ENCODE data around the gene EPHA1. TPM values are rescaled to one million over a fixed set of nuclear protein-coding genes. Genes with fewer than 3 reads are reported as not detected.
A peak's percentile ranks its signal among the peaks of the same experiment; 100 is the strongest.

The EPHA1 gene
- total and polyA plus RNA-seq, 4 donors: 10.3 to 21.0 (median 11.3) TPM

GRCh38 chr7:143374561-143374960 lies 34.1 kb downstream of the EPHA1 start (continued):
- TF ChIP-seq ZBTB33 (IDR thresholded peaks at IDR 0.05): no peak
- TF ChIP-seq JUND (IDR thresholded peaks at IDR 0.05): no peak
- TF ChIP-seq SP1 (IDR thresholded peaks at IDR 0.05): no peak
- TF ChIP-seq TAF1 (conservative IDR thresholded peaks at IDR 0.05): no peak

GRCh38 chr7:143373255-143373794 lies 35.3 kb downstream of the EPHA1 start:
- TF ChIP-seq REST (IDR thresholded peaks at IDR 0.05) (no peak), TAF1 (conservative IDR thresholded peaks at IDR 0.05) (no peak), RAD21 (IDR thresholded peaks at IDR 0.05) (peak; percentile 18 to 30), EGR1 (IDR thresholded peaks at IDR 0.05; ENCODE audit: low read depth in 2 of 2) (no peak), FOXA1 (IDR thresholded peaks at IDR 0.05) (no peak)
- 87% methylated on average over 4 of the region's 4 CpGs for WGBS
- no peak for DNase-seq (ENCODE audit: low spot score)
- Histone ChIP-seq H3K27ac (ENCODE audit: low read depth in 1 of 2, low read length in 2 of 2) (no peak overlapping the region), H3K27me3 (ENCODE audit: control insufficient read depth in 4 of 4, insufficient read depth in 4 of 4, low read length in 3 of 4) (no peaks in the 10 kb centered on the region), H3K4me3 (ENCODE audit: low read depth in 1 of 3, low read length in 3 of 3) (no peak overlapping the region), H3K36me3 (ENCODE audit: control insufficient read depth in 4 of 4, insufficient read depth in 3 of 4, low read depth in 1 of 4, low read length in 3 of 4) (no peaks in the 10 kb centered on the region), H3K4me1 (ENCODE audit: control insufficient read depth in 4 of 4, insufficient read depth in 4 of 4, low read length in 3 of 4) (peaks cover 0 to 6% (median 3%) of the 10 kb centered on the region in 4 donors), H3K9ac (ENCODE audit: low read depth in 1 of 2, low read length in 2 of 2) (no peak overlapping the region), H3K9me3 (ENCODE audit: control insufficient read depth in 4 of 4, low read length in 3 of 4) (no peaks in the 10 kb centered on the region)

GRCh38 chr7:143372070-143372469 lies 36.6 kb downstream of the EPHA1 start:
- WGBS: 58% methylated on average over 4 of the region's 4 CpGs
- peaks cover 0 to 6% (median 3%) of the 10 kb centered on the region in 4 donors for H3K4me1 ChIP-seq (ENCODE audit: control insufficient read depth in 4 of 4, insufficient read depth in 4 of 4, low read length in 3 of 4)
- DNase-seq (ENCODE audit: low spot score): no peak
- H3K4me3 ChIP-seq (ENCODE audit: low read depth in 1 of 3, low read length in 3 of 3): no peak overlapping the region
- no peak overlapping the region for H3K9ac ChIP-seq (ENCODE audit: low read depth in 1 of 2, low read length in 2 of 2)
- H3K27ac ChIP-seq (ENCODE audit: low read depth in 1 of 2, low read length in 2 of 2): no peak overlapping the region
- no peak for TF ChIP-seq FOXA1 (IDR thresholded peaks at IDR 0.05)
- TF ChIP-seq RAD21 (IDR thresholded peaks at IDR 0.05): peak in 1 of 2 donors; percentile 3
- TF ChIP-seq ZBTB33 (IDR thresholded peaks at IDR 0.05): no peak
- no peak for TF ChIP-seq MAX (IDR thresholded peaks at IDR 0.05)
- TF ChIP-seq ATF3 (IDR thresholded peaks at IDR 0.05): no peak
- no peak for TF ChIP-seq FOXA2 (IDR thresholded peaks at IDR 0.05)
- no peak for TF ChIP-seq SP1 (IDR thresholded peaks at IDR 0.05)
- TF ChIP-seq GABPA (IDR thresholded peaks at IDR 0.05 in 1 of 2, conservative IDR thresholded peaks at IDR 0.05 in 1 of 2): no peak
- H3K36me3 ChIP-seq (ENCODE audit: control insufficient read depth in 4 of 4, insufficient read depth in 3 of 4, low read depth in 1 of 4, low read length in 3 of 4): no peaks in the 10 kb centered on the region
- H3K9me3 ChIP-seq (ENCODE audit: control insufficient read depth in 4 of 4, low read length in 3 of 4): no peaks in the 10 kb centered on the region
- no peaks in the 10 kb centered on the region for H3K27me3 ChIP-seq (ENCODE audit: control insufficient read depth in 4 of 4, insufficient read depth in 4 of 4, low read length in 3 of 4)
